Posterior cingulate gyrus (tissue), 11 donors: ENCODE measurements around the gene ZFAND2A.
"Not testable (repeated sequence)": the region's sequence is repeated elsewhere in the genome, so short reads cannot be mapped to it uniquely, and the experiment has no call there.

ENCODE experiments used
- DNase-seq, 10 donors: peaks; one replicate each; pipeline versions ENCODE4 v3.0.0 to v3.0.0-alpha.2; 2020 to 2021; ENCODE audit warnings: mixed read lengths in 3 of 10
- intact Hi-C: fragments of 100-400 bp; cut with DNase I; formaldehyde crosslinking; loops from one replicate; pipeline ENCODE4 v1.15.1; 2023

Gene ZFAND2A

DNA sequence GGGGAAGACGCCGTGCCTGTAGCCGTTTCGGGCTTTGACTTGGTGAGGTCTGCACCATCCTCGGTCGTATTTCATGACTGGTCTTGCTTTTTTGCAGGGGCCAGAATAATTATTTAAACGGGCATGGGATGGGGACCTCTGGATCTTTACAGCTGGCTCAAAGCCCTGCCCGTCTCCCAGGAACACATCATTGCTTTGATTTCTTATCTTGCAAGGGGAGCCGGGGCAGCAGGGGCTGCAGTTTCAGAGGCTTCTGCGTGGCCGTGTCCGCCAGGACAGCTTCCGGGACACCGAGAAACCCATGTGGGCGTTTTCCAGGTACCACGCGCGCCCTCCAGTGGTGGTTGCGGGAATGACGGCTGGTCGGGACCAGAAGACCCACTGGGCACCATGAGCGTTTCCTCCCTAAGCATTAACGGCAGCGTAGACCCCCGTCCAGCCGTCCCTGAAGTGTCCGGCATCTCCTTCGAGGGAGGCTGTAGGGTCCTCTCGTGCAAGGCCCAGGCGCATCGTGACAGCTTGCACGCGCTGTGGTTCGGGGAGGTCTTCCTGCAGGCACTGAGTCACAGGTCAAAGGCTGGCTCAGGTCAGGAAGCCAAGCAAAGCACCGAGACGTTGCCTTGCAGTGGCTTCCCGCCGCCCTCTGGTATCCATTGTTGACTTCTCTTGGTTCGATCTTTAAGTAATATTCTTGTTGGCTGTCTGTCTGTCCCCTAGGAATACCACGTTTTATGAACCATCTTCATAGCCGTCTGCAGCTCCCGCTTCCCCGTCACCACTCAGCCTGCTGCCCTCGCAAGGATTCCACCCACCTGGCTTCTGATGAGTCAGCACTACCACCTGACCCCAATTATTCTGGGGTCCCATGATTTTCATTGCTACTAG is 16.2 kb upstream of the ZFAND2A start:
- intact Hi-C loops, result no loop called here
- DNase-seq, result peak; percentile 48 to 95 (median 83)

DNA sequence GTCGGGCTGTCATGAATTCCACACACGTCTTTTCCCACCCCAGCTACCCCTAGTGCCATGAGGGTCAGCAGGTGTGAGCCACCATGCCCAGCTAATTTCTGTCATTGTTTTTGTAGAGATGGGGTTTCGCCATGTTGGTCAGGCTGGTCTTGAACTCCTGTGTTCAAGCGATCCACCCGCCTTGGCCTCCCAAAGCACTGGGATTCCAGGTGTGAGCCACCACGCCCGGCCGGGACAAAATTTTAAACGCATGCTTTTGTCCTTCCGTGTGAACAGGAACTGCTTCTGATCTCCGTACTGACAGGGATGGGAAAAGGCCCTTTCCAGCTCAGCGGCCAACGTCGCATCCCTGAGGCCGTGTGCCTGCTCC is 15.6 kb upstream of the ZFAND2A start:
- intact Hi-C loops, result no loop called here
- peak in 1 of 10 donors; percentile 59 for DNase-seq

DNA sequence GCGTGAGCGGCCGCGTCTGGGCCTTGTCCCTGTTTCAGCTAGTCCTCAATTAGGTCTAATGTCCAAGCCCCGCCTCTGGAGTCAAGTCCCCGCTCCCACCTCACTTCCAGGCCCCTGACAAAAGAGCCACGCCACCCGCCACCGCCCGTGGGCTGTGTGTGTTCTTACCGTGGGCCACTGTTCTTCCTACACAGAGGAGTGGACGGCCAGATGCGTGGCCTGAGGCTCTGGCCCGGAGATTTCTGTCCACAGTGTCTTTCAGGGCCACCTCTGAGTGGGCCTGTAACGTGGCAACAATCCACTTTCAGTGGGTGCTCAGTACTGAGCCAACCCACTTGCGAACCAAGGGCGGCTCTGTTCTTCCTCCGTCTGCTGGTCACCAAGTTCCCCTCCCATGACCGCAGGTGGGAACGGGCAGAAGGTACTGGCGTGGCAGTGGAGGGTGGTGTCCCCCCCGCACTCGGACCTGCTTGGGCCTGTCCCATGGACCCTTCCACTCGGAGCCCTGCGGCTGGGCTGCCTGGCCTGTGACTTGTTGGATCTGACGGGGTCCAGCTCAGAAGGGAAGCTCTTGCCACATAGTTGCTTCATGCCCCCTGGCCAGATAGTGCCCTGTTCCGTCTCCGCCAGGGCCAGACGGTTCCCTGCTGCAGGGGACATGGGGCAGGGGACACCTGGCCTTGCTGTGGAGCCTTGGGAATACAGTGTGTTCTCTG is 15.0 kb upstream of the ZFAND2A start:
- intact Hi-C loops, result no loop called here
- DNase-seq, result peak in 1 of 10 donors; percentile 54

DNA sequence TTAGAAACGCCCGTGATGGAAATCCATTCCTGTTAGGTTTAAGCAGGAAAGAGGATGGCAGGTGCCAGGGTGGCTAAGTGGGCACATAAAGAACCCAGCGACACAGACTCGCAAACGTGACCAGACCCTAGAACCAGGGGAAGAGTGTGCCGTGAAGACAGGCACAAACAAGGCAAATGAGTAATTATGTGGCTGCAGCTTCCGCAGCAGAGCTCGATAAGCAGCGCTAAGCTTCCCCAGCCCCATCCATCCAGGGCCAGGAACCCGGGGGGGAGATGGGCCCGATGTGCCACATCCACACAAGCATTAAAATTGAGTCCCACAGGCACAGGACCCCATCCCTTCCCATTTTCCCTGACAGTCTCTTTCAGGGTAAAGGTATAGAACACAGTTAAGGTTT is 14.0 kb upstream of the ZFAND2A start:
- intact Hi-C loops, result no loop called here
- peak in 1 of 10 donors; percentile 17 for DNase-seq

DNA sequence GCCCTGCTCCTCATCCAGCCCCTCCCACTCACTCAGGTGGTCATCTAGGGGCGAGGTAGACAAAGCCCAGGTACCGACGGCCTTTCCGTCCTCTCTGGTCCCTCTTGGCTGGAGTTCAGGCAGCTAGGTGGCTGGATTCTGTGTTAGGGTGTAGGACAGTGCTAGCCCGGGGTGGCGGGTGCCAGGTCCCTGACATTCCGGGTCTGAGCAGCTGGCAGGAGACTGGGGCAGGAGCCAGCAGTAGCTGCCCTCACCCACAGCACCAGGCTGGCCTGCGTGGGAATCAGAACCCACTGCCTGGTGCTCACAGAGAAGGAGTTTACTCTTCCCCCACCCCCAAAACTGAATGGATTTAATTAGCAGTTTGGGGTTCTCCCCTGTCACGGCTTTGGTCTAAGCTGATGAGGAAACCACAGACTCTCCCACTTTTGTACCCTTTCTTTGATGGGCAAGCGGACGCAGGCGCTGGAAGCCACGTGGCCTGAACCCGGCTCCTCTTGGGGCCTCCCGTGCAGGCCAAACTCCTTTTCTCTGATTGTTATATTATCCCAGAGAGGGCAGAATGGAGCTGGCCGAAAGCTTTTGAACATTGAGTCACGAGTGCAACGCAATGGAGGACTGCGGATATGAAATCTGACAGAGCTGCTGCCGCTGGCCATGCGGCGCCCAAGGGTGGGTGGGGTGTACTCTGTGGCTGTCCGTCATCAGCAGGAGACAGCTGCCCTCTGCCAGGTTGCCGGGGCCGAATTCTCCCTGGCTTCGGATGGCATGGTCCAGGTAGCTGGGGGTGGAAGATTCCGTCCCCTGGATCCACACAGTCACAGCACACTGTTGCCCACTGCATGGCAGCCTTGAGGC is 12.9 kb upstream of the ZFAND2A start:
- DNase-seq, result peak in 1 of 10 donors; percentile 69
- intact Hi-C loops, result no loop called here

DNA sequence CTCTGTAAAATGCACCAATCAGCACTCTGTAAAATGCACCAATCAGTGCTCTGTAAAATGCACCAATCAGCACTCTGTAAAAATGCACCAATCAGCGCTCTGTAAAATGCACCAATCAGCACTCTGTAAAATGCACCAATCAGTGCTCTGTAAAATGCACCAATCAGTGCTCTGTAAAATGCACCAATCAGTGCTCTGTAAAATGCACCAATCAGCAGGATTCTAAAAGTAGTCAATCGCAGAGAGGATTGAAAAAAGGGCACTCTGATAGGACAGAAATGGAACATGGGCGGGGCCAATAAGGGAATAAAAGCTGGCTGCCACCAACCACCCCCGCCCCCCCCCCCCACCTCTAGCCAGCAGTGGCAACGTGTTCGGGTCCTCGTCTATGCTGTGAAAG is 11.5 kb upstream of the ZFAND2A start:
- intact Hi-C loops, DNase-seq: not testable (repeated sequence)

DNA sequence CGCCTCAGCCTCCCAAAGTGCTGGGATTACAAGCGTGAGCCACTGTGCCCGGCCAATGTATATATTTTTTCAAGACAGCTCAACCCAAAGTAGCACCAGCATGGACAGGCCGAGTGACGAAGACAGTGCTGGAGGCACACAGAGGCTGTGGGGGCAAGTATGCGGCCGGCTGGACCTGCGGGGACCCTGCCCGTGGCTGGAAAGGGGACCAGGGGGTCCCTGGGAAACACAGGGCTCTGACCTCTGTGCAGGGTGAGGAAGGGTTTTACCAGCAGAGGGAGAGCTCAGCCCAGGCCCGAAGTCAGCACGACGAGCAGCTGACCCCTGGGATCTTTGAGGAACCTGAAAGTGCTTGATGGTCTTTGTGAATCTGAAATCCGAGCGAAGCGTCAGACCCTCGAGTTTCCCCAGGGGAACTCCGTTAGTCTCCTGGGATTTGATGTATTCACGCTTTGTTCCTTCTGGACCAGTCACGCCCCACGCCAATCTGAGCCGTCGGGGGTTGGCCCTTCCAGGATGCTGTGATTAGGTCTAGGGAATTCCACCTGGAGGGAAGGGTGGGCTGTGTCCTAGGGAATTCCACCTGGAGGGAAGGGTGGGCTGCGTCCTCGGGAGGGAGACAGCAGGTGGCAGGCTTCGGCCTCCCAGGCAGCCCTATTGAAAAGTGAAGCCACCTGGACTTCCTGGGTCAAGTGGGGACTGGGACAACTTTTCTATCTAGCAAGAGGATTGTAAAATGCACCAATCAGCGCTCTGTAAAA is 10.9 kb upstream of the ZFAND2A start:
- peak in 2 of 10 donors; percentile 55 to 61 for DNase-seq
- intact Hi-C loops, result no loop called here

DNA sequence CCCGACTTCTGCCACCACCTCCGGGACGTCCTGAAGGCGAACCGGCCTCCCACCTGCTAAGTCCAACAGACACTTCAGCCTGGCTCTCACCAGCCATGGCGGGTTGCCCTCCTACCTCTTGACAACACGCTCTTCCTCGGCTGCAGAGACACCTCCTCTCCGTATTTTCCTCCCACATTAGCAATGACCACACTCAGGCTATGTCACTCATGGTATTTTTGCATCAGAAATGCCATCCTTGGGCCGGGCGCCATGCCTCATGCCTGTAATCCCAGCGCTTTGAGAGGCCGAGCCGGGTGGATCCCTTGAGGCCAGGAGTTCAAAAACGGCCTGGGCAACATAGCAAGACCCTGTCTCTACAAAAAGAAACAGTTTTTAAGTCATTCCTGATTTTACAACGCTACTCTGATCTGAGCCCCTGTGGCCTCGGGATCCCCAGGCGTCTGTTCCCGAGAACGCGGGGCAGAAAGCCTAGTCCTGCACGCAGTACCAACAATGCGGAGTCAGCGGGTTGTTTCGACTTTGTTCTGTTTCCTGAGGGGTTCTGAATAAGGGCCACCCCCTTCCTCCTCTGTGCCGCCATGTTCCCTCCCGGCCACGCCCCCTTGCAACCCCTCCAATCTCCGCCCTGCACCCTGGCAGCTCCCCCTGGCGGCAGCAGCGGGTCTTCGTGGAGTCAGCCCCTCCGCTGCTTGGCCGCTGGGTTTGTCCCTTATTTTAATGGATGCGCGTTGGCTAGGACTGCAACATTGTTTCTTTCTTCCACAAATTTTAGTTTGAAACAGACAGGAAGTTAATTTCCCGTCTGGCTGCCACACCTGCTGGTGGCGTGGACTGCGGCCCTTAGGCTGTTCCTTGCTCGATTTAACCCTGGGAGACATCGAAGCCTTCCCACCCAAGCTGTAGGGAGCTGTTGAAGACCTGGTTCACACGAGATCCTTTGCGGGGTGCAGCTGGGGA is 9.7 kb upstream of the ZFAND2A start:
- peak in 9 of 10 donors; percentile 36 to 95 (median 80) for DNase-seq
- intact Hi-C loops, result no loop called here

DNA sequence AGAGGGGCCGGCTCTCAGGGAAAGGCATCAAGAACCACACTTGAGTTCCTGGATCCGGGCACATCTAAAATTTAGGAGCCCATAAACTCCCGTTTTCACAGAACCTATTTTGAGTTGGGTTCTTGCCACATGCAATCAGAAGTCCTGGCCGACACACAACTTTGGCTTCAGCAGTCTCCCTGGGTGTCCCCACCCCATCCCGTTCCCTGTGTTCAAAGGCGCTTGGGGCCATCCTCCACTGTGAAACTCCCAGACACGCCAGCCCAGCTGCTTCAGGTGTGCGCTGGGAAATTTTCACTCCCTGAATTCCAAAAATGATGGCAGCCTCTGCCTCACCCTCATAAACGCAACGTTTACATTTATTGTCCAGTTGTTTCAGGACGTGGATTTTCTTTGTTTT is 8.4 kb upstream of the ZFAND2A start:
- DNase-seq, result peak in 1 of 10 donors; percentile 36
- intact Hi-C loops, result no loop called here

DNA sequence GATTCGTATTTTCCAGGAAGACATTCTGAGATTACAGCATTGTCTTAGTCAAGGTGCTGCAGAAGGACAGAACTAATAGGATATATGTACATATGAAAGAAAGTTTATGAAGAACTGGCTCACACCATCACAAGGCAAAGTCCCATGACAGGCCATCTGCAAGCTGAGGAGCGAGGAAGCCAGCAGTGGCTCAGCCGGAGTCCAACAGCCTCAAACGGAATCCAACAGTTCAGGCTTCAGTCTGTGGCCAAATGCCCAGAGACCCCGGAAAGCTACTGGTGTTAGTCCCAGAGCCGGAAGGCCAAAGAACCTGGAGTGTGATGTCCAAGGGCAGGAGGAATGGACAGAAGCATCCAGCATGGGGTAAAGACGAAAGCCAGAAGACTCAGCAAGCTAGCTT is 4.4 kb upstream of the ZFAND2A start:
- peak in 3 of 10 donors; percentile 25 to 67 (median 65) for DNase-seq
- intact Hi-C loops, result no loop called here

DNA sequence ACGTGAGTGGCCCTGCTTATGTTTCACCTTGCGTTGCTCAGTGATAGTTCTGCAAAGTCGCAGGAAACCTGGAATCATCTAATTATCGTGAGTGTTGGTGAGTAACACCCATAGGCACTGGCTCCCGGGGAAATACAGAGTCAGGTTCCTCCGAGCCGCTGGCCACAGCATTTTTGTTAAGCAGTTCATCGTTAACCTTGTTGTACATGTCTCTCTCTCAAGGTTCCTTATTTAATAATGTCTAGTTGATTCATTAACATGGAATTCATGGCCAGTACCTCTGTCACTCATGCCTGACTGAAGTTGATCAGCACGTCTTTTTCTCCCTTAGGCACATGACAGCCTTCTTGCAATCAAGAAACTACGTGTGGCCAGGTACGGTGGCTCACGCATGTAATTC is 3.1 kb upstream of the ZFAND2A start:
- intact Hi-C loops, result no loop called here
- DNase-seq, result peak in 2 of 10 donors; percentile 8 to 10

DNA sequence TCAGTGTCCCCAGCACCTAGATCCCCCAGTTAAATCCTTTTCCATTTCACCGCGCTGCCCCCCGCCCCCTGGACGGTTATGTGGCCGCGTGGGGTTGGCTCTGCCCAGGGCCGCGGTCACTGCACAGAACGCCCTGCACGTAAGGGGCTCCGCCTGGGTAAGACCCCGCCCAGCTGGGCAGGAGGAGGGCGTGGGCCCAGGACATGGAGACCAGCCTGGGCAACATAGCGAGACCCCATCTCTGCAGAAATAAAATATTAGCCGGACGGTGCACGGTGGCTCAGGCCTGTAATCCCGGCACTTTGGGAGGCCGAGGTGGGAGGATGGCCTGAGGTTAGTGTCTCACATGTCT is 650 bp upstream of the ZFAND2A start:
- peak in 4 of 10 donors; percentile 27 to 86 (median 78) for DNase-seq
- intact Hi-C loops, result no loop called here

DNA sequence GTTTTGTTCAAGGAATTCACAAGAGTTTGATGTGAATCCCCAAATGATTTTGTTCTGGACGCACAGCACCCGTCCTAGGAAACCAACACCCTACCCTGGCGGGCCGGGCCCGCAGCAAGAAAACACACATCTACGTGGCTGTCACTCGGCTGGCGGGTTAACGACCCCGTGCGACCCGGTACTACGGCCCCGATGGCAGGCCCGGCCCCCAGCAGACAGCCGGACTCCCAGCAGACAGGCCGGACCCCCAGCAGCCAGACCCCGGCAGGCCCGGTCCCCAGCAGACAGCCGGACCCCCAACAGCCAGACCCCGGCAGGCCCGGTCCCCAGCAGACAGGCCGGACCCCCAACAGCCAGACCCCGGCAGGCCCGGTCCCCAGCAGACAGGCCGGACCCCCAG is 765 bp downstream of the ZFAND2A start:
- DNase-seq, result peak in 3 of 10 donors; percentile 59 to 86 (median 74)
- intact Hi-C loops, result not testable (repeated sequence)

DNA sequence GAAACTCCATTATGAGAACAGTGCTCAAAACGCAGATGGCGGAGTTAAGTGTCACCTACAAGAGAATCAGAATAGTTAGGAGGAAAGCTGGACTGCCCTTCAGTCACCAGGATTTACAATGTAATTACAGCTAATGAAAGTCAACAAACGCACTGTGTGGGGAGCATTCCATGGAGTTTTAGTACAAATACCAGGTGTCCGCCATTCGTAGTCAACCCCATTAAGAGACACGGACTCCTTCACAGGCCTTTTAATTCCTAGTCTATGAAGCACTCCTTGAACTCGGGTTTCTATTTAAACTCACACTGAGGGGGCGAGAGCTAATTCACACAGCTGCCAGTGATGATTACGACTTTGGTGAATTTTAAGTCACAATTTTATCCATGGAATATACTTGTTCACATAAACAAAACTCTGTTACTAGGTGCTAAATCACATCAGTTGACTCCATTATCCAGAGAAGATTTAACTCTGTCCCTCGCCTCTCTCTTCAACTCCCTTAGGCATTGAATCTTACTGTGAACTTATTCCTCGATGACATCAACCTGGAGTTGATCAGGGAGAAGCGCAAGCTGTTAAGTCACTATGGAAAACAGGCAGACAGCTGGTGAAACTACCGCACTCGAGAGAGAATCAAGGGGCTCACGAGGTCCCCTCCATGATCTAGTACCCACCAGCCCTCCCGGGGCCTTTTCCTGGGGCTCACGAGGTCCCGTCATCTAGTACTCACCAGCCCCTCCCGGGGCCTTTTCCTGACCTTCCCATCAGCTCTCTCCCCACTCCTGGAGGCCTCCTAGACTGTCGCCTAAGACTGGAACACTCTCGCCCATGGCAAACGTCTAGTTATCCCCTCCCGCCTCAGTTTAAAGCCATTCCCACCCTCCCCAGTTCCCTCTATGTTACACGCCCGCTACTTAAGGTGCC is 1.5 kb downstream of the ZFAND2A start:
- intact Hi-C loops, result no loop called here
- peak in 2 of 10 donors; percentile 39 to 57 for DNase-seq

DNA sequence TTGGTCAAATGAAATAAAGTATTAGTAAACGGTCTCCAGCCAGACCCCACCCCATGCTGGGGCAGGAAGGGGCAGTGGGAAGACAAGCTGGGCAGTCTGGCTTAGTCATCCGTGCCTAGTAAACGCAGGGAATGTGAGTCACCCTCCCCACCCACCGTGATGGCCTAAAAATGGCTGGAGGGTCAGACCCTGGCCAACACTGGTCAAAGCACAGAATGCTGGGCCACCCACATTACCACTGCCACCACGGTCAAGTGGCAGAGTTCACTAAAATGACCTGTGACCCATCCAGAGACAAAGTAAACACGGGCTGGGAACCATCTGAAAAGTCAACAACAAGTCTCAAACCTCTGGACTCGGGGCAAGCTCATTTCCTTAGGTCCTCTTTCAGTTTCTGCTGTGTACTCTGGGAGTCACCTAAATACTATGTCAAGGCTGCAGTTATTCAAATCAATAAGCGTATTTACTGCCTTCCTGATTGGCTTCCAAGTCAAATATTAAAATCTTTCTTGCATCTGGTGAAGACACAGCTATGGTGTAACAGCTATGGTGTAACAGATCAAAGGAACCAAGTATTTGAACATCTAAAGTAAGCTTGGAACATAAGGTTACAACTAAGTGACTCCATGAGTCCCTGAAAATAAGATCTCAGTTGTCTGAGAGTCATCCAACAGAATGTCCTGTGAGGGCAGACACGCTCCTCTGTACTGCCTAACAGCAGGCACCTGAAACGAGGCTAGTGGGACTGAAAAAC is 3.0 kb downstream of the ZFAND2A start:
- peak in 2 of 10 donors; percentile 39 for DNase-seq

DNA sequence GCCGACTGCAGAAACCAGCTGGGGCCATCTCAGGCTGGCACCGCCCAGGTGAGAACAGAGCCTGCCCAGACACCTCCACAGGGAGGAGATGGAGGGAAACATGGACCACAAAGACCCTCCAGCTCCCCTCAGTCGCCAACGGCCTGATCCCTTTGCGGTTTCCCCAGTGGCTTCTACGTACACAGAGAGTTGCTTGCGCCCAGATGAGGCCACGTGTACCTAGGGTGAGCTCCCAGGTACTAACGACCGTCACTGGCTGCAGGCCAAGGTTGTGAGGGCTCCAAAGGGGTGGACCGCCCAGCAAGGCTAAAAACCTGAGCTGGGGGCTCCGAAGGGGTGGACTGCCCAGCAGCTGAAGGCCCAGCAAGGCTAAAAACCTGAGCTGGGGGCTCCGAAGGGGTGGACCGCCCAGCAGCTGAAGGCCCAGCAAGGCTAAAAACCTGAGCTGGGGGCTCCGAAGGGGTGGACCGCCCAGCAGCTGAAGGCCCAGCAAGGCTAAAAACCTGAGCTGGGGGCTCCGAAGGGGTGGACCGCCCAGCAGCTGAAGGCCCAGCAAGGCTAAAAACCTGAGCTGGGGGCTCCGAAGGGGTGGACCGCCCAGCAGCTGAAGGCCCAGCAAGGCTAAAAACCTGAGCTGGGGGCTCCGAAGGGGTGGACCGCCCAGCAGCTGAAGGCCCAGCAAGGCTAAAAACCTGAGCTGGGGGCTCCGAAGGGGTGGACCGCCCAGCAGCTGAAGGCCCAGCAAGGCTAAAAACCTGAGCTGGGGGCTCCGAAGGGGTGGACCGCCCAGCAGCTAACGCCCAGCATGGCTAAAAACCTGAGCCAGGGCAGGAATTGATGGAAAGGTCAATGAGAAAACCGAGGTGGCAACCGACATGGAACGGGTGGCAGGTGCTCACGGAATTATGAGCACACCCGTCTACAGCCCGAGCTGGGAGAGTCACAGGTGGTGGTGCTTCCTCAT is 3.9 kb downstream of the ZFAND2A start:
- intact Hi-C loops, result not testable (repeated sequence)
- peak in 4 of 10 donors; percentile 19 to 70 (median 44) for DNase-seq

More for the DNA sequence above, 3.0 kb downstream of the ZFAND2A start:
- intact Hi-C loops, result no loop called here
